GM12878 (cell line): ENCODE data around the gene TRMT1. TPM values are rescaled to one million over a fixed set of nuclear protein-coding genes. Genes with fewer than 3 reads are reported as not detected.

ENCODE experiments used
- BHLHE40 ChIP-seq, 2 experiments: fragments of 450-650 bp in 1 of 2; IDR thresholded peaks; 2 replicates each; pipeline ENCODE4 v1.6.1; 2011 to 2017; ENCODE audit warnings: low read depth in 2 of 2, borderline replicate concordance in 1 of 2, improper control_type of control experiment in 1 of 2, low read length in 1 of 2, mild to moderate bottlenecking in 1 of 2
- CREM ChIP-seq: IDR thresholded peaks from 2 replicates; pipeline ENCODE4 v1.6.1; 2014; ENCODE audit warnings: antibody characterized with exemption, low read depth
- HCFC1 ChIP-seq: fragments of 150-350 bp; IDR thresholded peaks from 2 replicates; pipeline ENCODE4 v1.6.1; 2014; ENCODE audit warnings: low read length
- KAT2A ChIP-seq: conservative IDR thresholded peaks from 2 replicates; pipeline ENCODE4 v1.6.1; 2011; ENCODE audit warnings: low read depth, low read length; ENCODE audit not compliant: control insufficient read depth
- MEF2A ChIP-seq: IDR thresholded peaks from 2 replicates; pipeline ENCODE4 v1.6.1; 2011; ENCODE audit warnings: low read depth, mild to moderate bottlenecking, low read length, moderate library complexity; ENCODE audit not compliant: insufficient read depth
- NR2C1 ChIP-seq: fragments of 450-650 bp; IDR thresholded peaks from 2 replicates; pipeline ENCODE4 v1.6.1; 2017; ENCODE audit warnings: antibody characterized with exemption, mild to moderate bottlenecking, moderate library complexity
- POLR2A ChIP-seq: IDR thresholded peaks from 2 replicates; pipeline ENCODE4 v1.6.1; 2011; ENCODE audit warnings: low read depth, mild to moderate bottlenecking, low read length
- RAD21 ChIP-seq: IDR thresholded peaks from 2 replicates; pipeline ENCODE4 v1.6.1; 2011; ENCODE audit warnings: mild to moderate bottlenecking, low read depth, low read length, moderate library complexity; ENCODE audit not compliant: insufficient read depth
- RB1 ChIP-seq: fragments of 450-650 bp; formaldehyde crosslinking; IDR thresholded peaks from 2 replicates; pipeline ENCODE4 v1.6.1; 2017; ENCODE audit warnings: mild to moderate bottlenecking, borderline replicate concordance
- RUNX3 ChIP-seq: IDR thresholded peaks from 2 replicates; pipeline ENCODE4 v1.6.1; 2012; ENCODE audit warnings: low read length, inconsistent platforms
- SMC3 ChIP-seq: IDR thresholded peaks from 2 replicates; pipeline ENCODE4 v1.6.1; 2011; ENCODE audit warnings: low read length, improper control_type of control experiment, borderline replicate concordance
- STAT1 ChIP-seq: fragments of 450-650 bp; conservative IDR thresholded peaks from 2 replicates; pipeline ENCODE4 v1.6.1; 2014; ENCODE audit warnings: antibody characterized with exemption, mild to moderate bottlenecking
- TCF12 ChIP-seq: IDR thresholded peaks from 2 replicates; pipeline ENCODE4 v1.6.1; 2011; ENCODE audit warnings: low read depth, mild to moderate bottlenecking, low read length
- USF1 ChIP-seq: IDR thresholded peaks from 2 replicates; pipeline ENCODE4 v1.6.1; 2011; ENCODE audit warnings: borderline replicate concordance, low read depth, mild to moderate bottlenecking, moderate library complexity, mixed read lengths, low read length; ENCODE audit not compliant: insufficient read depth; ENCODE audit errors: extremely low read length
- YBX1 ChIP-seq: fragments of 450-650 bp; IDR thresholded peaks from 2 replicates; pipeline ENCODE4 v1.6.1; 2016; ENCODE audit warnings: antibody characterized with exemption
- YY1 ChIP-seq: IDR thresholded peaks from 2 replicates; pipeline ENCODE4 v1.6.1; 2011; ENCODE audit warnings: low read depth, mild to moderate bottlenecking, low read length
- ZNF207 ChIP-seq: fragments of 450-650 bp; IDR thresholded peaks from 2 replicates; pipeline ENCODE4 v1.6.1; 2014; ENCODE audit warnings: antibody characterized with exemption, mild to moderate bottlenecking, borderline replicate concordance
- ZNF687 ChIP-seq: fragments of 450-650 bp; IDR thresholded peaks from 2 replicates; pipeline ENCODE4 v1.6.1; 2017; ENCODE audit warnings: mild to moderate bottlenecking, moderate library complexity
- polyA plus RNA-seq, 11 experiments: library from polyadenylated mRNA; depleted of rRNA in 4 of 11; unstranded in 6 of 11; stranded (reverse) in 5 of 11; fragments of >200 nt; fragmentation: Nextera tagmentation in 4 of 11; fragmentation: Illumina TruSeq in 1 of 11; extraction: Ambion mirVana in 4 of 11; extraction: Trizol in 1 of 11; gene quantifications; 1 replicate in 1 of 11; 2 replicates in 10 of 11; pipeline versions ENCODE4 v1.2.1 to v1.2.3, GENCODE V29; 2011 to 2016; ENCODE audit warnings: inconsistent platforms in 2 of 11, missing spikeins in 2 of 11, low read depth in 1 of 11
- total RNA-seq, 4 experiments: library from RNA; depleted of rRNA in 3 of 4; stranded (reverse); fragments of >200 nt in 3 of 4; fragmentation: Illumina TruSeq in 1 of 4; extraction: Trizol in 1 of 4; gene quantifications; 2 replicates each; pipeline versions ENCODE4 v1.2.1 to v1.2.3, GENCODE V29; 2013 to 2021
- TF ChIP-seq, protein P1 (sequence below): IDR thresholded peaks from 2 replicates; pipeline ENCODE4 v1.6.1; 2011; ENCODE audit warnings: low read depth, mild to moderate bottlenecking, low read length, moderate library complexity, borderline replicate concordance; ENCODE audit errors: extremely low read depth

TRMT1 gene
- total and polyA plus RNA-seq, 10 of the 15 experiments (the other 5 are each of a cell fraction or from before 2014, with no cell fraction given): 3.4 to 68.8 (median 34.8) TPM

- no peak for TF ChIP-seq ZNF687
- peak; percentile 94 for TF ChIP-seq YY1
- TF ChIP-seq, protein P1, sequence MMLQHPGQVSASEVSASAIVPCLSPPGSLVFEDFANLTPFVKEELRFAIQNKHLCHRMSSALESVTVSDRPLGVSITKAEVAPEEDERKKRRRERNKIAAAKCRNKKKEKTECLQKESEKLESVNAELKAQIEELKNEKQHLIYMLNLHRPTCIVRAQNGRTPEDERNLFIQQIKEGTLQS: no peak
- 0 out of 2 replicates have a peak, but pooled peaks have one; percentile 41 for TF ChIP-seq RB1
- TF ChIP-seq STAT1: 0 out of 2 replicates have a peak, but pooled peaks have one; percentile 19
- TF ChIP-seq NR2C1: peak; percentile 33; the same call in 1 of the 2 replicates
- no peak for TF ChIP-seq USF1
- TF ChIP-seq RAD21: 0 out of 2 replicates have a peak, but pooled peaks have one; percentile 0
- peak; percentile 44 for TF ChIP-seq RUNX3
- no peak for TF ChIP-seq YBX1
- TF ChIP-seq POLR2A: peak; percentile 66
- peak; percentile 68; the same call in 1 of the 2 replicates for TF ChIP-seq ZNF207
- peak; percentile 22 to 61; a peak in 2 of 4 replicates for TF ChIP-seq BHLHE40 (IDR thresholded peaks at IDR 0.05; ENCODE audit: borderline replicate concordance in 1 of 2, low read depth in 2 of 2, low read length in 1 of 2)
- TF ChIP-seq CREM: peak; percentile 61
- TF ChIP-seq HCFC1: peak; percentile 62
- no peak for TF ChIP-seq MEF2A
- peak; percentile 4; the same call in 1 of the 2 replicates for TF ChIP-seq TCF12
- TF ChIP-seq KAT2A: no peak
- no peak for TF ChIP-seq SMC3
These were observed 1.4 kb upstream of the TRMT1 start, which contains the start of gene NACC1 (continued) for GRCh38 chr19:13117772-13118423.
